ENCODE measurements around the gene SELENOV.

- TF ChIP-seq CTCF (conservative IDR thresholded peaks at IDR 0.05 in 1 of 2, IDR thresholded peaks at IDR 0.05 in 1 of 2; ENCODE audit: extremely low read depth in 1 of 2, insufficient read depth in 1 of 2, low read depth in 1 of 2, low read length in 2 of 2) (no peak), EZH2 (IDR thresholded peaks at IDR 0.05; ENCODE audit: borderline replicate concordance, low read length) (no peak)
Measured at GRCh38 chr19:39544911-39545310, 30.0 kb downstream of the SELENOV start.

All from mammary epithelial cell (primary cell).